Measurements from ENCODE around the gene FBXL13. TPM values are rescaled to one million over a fixed set of nuclear protein-coding genes. Genes with fewer than 3 reads are reported as not detected.

The FBXL13 gene
- total RNA-seq, 4 donors from 2014 or later = 0.52 to 1.7 (median 1.1) TPM

- no peaks in the 10 kb centered on the region for H3K27me3 ChIP-seq
- no peak overlapping the region for H3K27ac ChIP-seq (replicated peaks in 1 of 4)
- peaks cover 0 to 7% (median under 1%) of the 10 kb centered on the region in 4 donors for H3K4me1 ChIP-seq
- H3K4me3 ChIP-seq = no peak overlapping the region
- H3K9me3 ChIP-seq = no peaks in the 10 kb centered on the region
- intact Hi-C loops (cut with DNase I) = no loop called here
- TF ChIP-seq POLR2AphosphoS5 (IDR thresholded peaks at IDR 0.05) (no peak), EP300 (IDR thresholded peaks at IDR 0.05) (no peak), POLR2A (IDR thresholded peaks at IDR 0.05; ENCODE audit: low read depth) (no peak)
- TF ChIP-seq, protein P1, sequence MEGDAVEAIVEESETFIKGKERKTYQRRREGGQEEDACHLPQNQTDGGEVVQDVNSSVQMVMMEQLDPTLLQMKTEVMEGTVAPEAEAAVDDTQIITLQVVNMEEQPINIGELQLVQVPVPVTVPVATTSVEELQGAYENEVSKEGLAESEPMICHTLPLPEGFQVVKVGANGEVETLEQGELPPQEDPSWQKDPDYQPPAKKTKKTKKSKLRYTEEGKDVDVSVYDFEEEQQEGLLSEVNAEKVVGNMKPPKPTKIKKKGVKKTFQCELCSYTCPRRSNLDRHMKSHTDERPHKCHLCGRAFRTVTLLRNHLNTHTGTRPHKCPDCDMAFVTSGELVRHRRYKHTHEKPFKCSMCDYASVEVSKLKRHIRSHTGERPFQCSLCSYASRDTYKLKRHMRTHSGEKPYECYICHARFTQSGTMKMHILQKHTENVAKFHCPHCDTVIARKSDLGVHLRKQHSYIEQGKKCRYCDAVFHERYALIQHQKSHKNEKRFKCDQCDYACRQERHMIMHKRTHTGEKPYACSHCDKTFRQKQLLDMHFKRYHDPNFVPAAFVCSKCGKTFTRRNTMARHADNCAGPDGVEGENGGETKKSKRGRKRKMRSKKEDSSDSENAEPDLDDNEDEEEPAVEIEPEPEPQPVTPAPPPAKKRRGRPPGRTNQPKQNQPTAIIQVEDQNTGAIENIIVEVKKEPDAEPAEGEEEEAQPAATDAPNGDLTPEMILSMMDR (IDR thresholded peaks at IDR 0.05) = no peak
- H3K36me3 ChIP-seq = no peaks in the 10 kb centered on the region
- 93% methylated on average over 4 of the region's 4 CpGs for WGBS
- DNase-seq (ENCODE audit: extremely low spot score) = no peak
Measured at GRCh38 chr7:102944241-102944640, 130.4 kb downstream of the FBXL13 start.

- H3K27ac ChIP-seq (replicated peaks in 1 of 4) = no peak overlapping the region
- no peaks in the 10 kb centered on the region for H3K36me3 ChIP-seq
- intact Hi-C loops (cut with DNase I) = no loop called here
- TF ChIP-seq POLR2AphosphoS5 (IDR thresholded peaks at IDR 0.05) (no peak), EP300 (IDR thresholded peaks at IDR 0.05) (no peak), POLR2A (IDR thresholded peaks at IDR 0.05; ENCODE audit: low read depth) (no peak)
- TF ChIP-seq, protein P1 (IDR thresholded peaks at IDR 0.05) = no peak
- 92% methylated on average over 5 of the region's 5 CpGs for WGBS
- H3K9me3 ChIP-seq = no peaks in the 10 kb centered on the region
- H3K4me1 ChIP-seq = peaks cover under 1 to 13% (median 5%) of the 10 kb centered on the region in 4 donors
- no peak for DNase-seq (ENCODE audit: extremely low spot score)
- H3K27me3 ChIP-seq = no peaks in the 10 kb centered on the region
- no peak overlapping the region for H3K4me3 ChIP-seq
Measured at GRCh38 chr7:102943423-102944169, 131.0 kb downstream of the FBXL13 start.

GRCh38 chr7:102942868-102943267, 131.7 kb downstream of the FBXL13 start:
- TF ChIP-seq POLR2AphosphoS5 (IDR thresholded peaks at IDR 0.05) = no peak
- TF ChIP-seq EP300 (IDR thresholded peaks at IDR 0.05) = no peak
- no peak for TF ChIP-seq POLR2A (IDR thresholded peaks at IDR 0.05; ENCODE audit: low read depth)
- TF ChIP-seq, protein P1 (IDR thresholded peaks at IDR 0.05) = no peak
- H3K4me3 ChIP-seq = no peak overlapping the region
- no peak overlapping the region for H3K27ac ChIP-seq (replicated peaks in 1 of 4)
- no peaks in the 10 kb centered on the region for H3K36me3 ChIP-seq
- 91% methylated on average over 1 of the region's 1 CpG for WGBS
- no peaks in the 10 kb centered on the region for H3K9me3 ChIP-seq
- no peak for DNase-seq (ENCODE audit: extremely low spot score)
- H3K4me1 ChIP-seq = peaks cover 8 to 20% (median 12%) of the 10 kb centered on the region in 4 donors
- H3K27me3 ChIP-seq = no peaks in the 10 kb centered on the region
- intact Hi-C loops (cut with DNase I) = no loop called here

GRCh38 chr7:102942181-102942866, 132.3 kb downstream of the FBXL13 start:
- TF ChIP-seq POLR2A (IDR thresholded peaks at IDR 0.05; ENCODE audit: low read depth) = no peak
- TF ChIP-seq EP300 (IDR thresholded peaks at IDR 0.05) = no peak
- TF ChIP-seq POLR2AphosphoS5 (IDR thresholded peaks at IDR 0.05) = no peak
- TF ChIP-seq, protein P1 (IDR thresholded peaks at IDR 0.05) = no peak
- Histone ChIP-seq H3K27ac (replicated peaks in 1 of 4) (no peak overlapping the region), H3K36me3 (no peaks in the 10 kb centered on the region), H3K4me3 (no peak overlapping the region), H3K9me3 (no peaks in the 10 kb centered on the region), H3K4me1 (peaks cover 8 to 24% (median 13%) of the 10 kb centered on the region in 4 donors), H3K27me3 (no peaks in the 10 kb centered on the region)
- WGBS = 62% methylated on average over 4 of the region's 4 CpGs
- intact Hi-C loops (cut with DNase I) = no loop called here
- no peak for DNase-seq (ENCODE audit: extremely low spot score)
